HepG2 (cell line): Measurements from ENCODE around the gene MYL3. TPM values are rescaled to one million over a fixed set of nuclear protein-coding genes. Genes with fewer than 3 reads are reported as not detected.

Experiments used
- ATAC-seq: fragments of 200-7000 bp; cut with Tn5 transposase; 3 replicates; pipeline ENCODE4 v1.9.1; 2020; ENCODE audit warnings: mild to moderate bottlenecking, moderate library complexity
- Bru-seq: library from RNA; stranded (reverse); fragments of 400-500 nt; gene quantifications from one replicate; lab custom pipeline; 2021; lab: Mats Ljungman, UMichigan
- BruChase-seq, 2 experiments: library from RNA; stranded (reverse); fragments of 400-500 nt; gene quantifications; one replicate each; lab custom pipeline; 2021; lab: Mats Ljungman, UMichigan
- BruUV-seq: library from RNA; stranded (reverse); fragments of 400-500 nt; replicated peaks from 2 replicates; lab custom pipeline; 2021; lab: Mats Ljungman, UMichigan
- CTCF ChIA-PET: fragments of 300-600 bp; formaldehyde crosslinking; extraction: SDS; loops from one replicate; lab custom pipeline; 2021; ENCODE audit warnings: low total read pairs, inconsistent platforms, low intra/inter-chr PET ratio; lab: Yijun Ruan, JAX
- POLR2A ChIA-PET: fragments of 350-600 bp; sonication (Branson Sonifier 250); formaldehyde crosslinking; loops from one replicate; lab custom pipeline; 2020; ENCODE audit warnings: antibody characterized with exemption, inconsistent platforms; lab: Yijun Ruan, JAX
- DNase-seq: peaks from one replicate; pipeline ENCODE4 v3.0.0-alpha.2; 2015; ENCODE audit warnings: low spot score
- FAIRE-seq: peaks from 3 replicates; lab custom pipeline; 2011; peaks lifted over from hg19 to GRCh38; lab: Jason Lieb, UNC
- H2AFZ ChIP-seq: one replicate; pipeline ENCODE4 v1.6.1; 2011; ENCODE audit warnings: low read length, inconsistent platforms
- H3K27ac ChIP-seq: fragments of 300-600 bp; 3 replicates; pipeline ENCODE4 v1.8.0; 2011; ENCODE audit warnings: mixed run types, mild to moderate bottlenecking, mixed read lengths, low read length, inconsistent platforms; ENCODE audit not compliant: insufficient read depth; ENCODE audit errors: extremely low read length
- H3K27me3 ChIP-seq, 2 experiments: fragments of 200-600 bp in 1 of 2; 2 replicates in 1 of 2; 3 replicates in 1 of 2; pipeline versions ENCODE4 v1.6.0 to v1.8.0; 2011; ENCODE audit warnings: low read length in 2 of 2, mild to moderate bottlenecking in 2 of 2, moderate library complexity in 2 of 2, inconsistent platforms in 1 of 2; ENCODE audit not compliant: insufficient read depth in 2 of 2, control insufficient read depth in 1 of 2
- H3K36me3 ChIP-seq, 2 experiments: fragments of 200-600 bp in 1 of 2; replicated peaks in 1 of 2; 2 replicates in 1 of 2; 3 replicates in 1 of 2; pipeline versions ENCODE4 v1.5.1 to v1.8.0; 2011; ENCODE audit warnings: low read length in 2 of 2, inconsistent platforms in 1 of 2; ENCODE audit not compliant: insufficient read depth in 2 of 2, control insufficient read depth in 1 of 2
- H3K4me1 ChIP-seq: 2 replicates; pipeline ENCODE4 v1.5.1; 2012; ENCODE audit warnings: low read length, inconsistent platforms; ENCODE audit not compliant: insufficient read depth
- H3K4me2 ChIP-seq: 2 replicates; pipeline ENCODE4 v1.6.0; 2011; ENCODE audit warnings: low read depth, low read length, inconsistent platforms
- H3K4me3 ChIP-seq, 3 experiments: fragments of 200-600 bp in 1 of 3; sonication (generic), shearing (Covaris generic) in 1 of 3; replicated peaks in 1 of 3; 2 replicates each; pipeline ENCODE4 v1.5.1; 2011 to 2016; ENCODE audit warnings: low read length in 3 of 3, inconsistent platforms in 2 of 3, low read depth in 2 of 3, mild to moderate bottlenecking in 2 of 3, control low read depth in 1 of 3, mixed read lengths in 1 of 3; ENCODE audit not compliant: insufficient read depth in 1 of 3
- H3K79me2 ChIP-seq: one replicate; pipeline ENCODE4 v1.6.1; 2011; ENCODE audit warnings: low read length, inconsistent platforms; ENCODE audit not compliant: insufficient read depth
- H3K9ac ChIP-seq: 2 replicates; pipeline ENCODE4 v1.6.0; 2011; ENCODE audit warnings: mild to moderate bottlenecking, low read depth, low read length, inconsistent platforms; ENCODE audit not compliant: insufficient read depth
- H3K9me3 ChIP-seq: 2 replicates; pipeline ENCODE4 v1.5.1; 2012; ENCODE audit warnings: mild to moderate bottlenecking, low read length
- H4K20me1 ChIP-seq: 2 replicates; pipeline ENCODE4 v1.6.0; 2011; ENCODE audit warnings: inconsistent platforms, mild to moderate bottlenecking, low read length, moderate library complexity; ENCODE audit not compliant: insufficient read depth
- ELK4 ChIP-seq: sonication (generic); formaldehyde crosslinking; IDR thresholded peaks from 2 replicates; pipeline ENCODE4 v1.9.0; 2021; ENCODE audit warnings: missing genetic modification reagents, borderline replicate concordance
- GATA4 ChIP-seq: sonication (generic); IDR thresholded peaks from 2 replicates; pipeline ENCODE4 v1.6.1; 2016; ENCODE audit warnings: antibody characterized with exemption, low read depth, borderline replicate concordance
- GMEB2 ChIP-seq: IDR thresholded peaks from 2 replicates; pipeline ENCODE4 v1.6.1; 2016; ENCODE audit warnings: missing biosample characterization, missing genetic modification reagents, low read depth
- KAT8 ChIP-seq: IDR thresholded peaks from 2 replicates; pipeline ENCODE4 v1.6.1; 2016; ENCODE audit warnings: missing genetic modification reagents, missing compliant biosample characterization
- KLF6 ChIP-seq: IDR thresholded peaks from 2 replicates; pipeline ENCODE4 v1.8.0; 2016; ENCODE audit warnings: missing biosample characterization, missing genetic modification reagents
- NFE2 ChIP-seq: sonication (generic); formaldehyde crosslinking; IDR thresholded peaks from 2 replicates; pipeline ENCODE4 v1.4.0; 2020; ENCODE audit warnings: missing genetic modification reagents
- RELA ChIP-seq: sonication (generic); formaldehyde crosslinking; IDR thresholded peaks from 2 replicates; pipeline ENCODE4 v1.4.0; 2020; ENCODE audit warnings: missing genetic modification reagents
- TBL1XR1 ChIP-seq: fragments of 150-350 bp; IDR thresholded peaks from 2 replicates; pipeline ENCODE4 v1.6.1; 2014; ENCODE audit warnings: borderline replicate concordance, low read length; ENCODE audit not compliant: partially characterized antibody
- TCF12 ChIP-seq, 2 experiments: fragments of 450-650 bp in 1 of 2; sonication (generic) in 1 of 2; formaldehyde crosslinking in 1 of 2; IDR thresholded peaks; 2 replicates each; pipeline versions ENCODE4 v1.6.1 to v1.8.0; 2017 to 2022; ENCODE audit warnings: antibody characterized with exemption in 1 of 2, mild to moderate bottlenecking in 1 of 2, missing genetic modification reagents in 1 of 2, moderate library complexity in 1 of 2
- UBTF ChIP-seq: sonication (generic); formaldehyde crosslinking; IDR thresholded peaks from 2 replicates; pipeline ENCODE4 v1.4.0; 2020; ENCODE audit warnings: mild to moderate bottlenecking, missing genetic modification reagents
- XBP1 ChIP-seq: sonication (generic); formaldehyde crosslinking; IDR thresholded peaks from 2 replicates; pipeline ENCODE4 v1.5.0; 2020; ENCODE audit warnings: missing genetic modification reagents
- ZNF564 ChIP-seq: sonication (generic); formaldehyde crosslinking; IDR thresholded peaks from 2 replicates; pipeline ENCODE4 v1.8.1; 2023; ENCODE audit warnings: mild to moderate bottlenecking, missing genetic modification reagents
- ZNF770 ChIP-seq: sonication (generic); formaldehyde crosslinking; IDR thresholded peaks from 2 replicates; pipeline ENCODE4 v1.5.0; 2020; ENCODE audit warnings: mild to moderate bottlenecking, missing genetic modification reagents
- WGBS: methylation state at CpG from one replicate; pipeline ENCODE4 v1.1.6; 2017; ENCODE audit warnings: low lambda C conversion rate; 5-methylcytosine and 5-hydroxymethylcytosine counted together
- in situ Hi-C: cut with HindIII; loops from 2 replicates; pipeline ENCODE4 v1.10.0; 2017; ENCODE audit warnings: low pct_unique_long_range_greater_than_20kb; ENCODE audit not compliant: extremely low pct_ligation_motif_present
- intact Hi-C: fragments of 100-400 bp; cut with micrococcal nuclease; formaldehyde crosslinking; loops from one replicate; pipeline ENCODE4 v1.10.0; 2022; ENCODE audit not compliant: unreplicated experiment
- long read RNA-seq, 2 experiments: library from RNA in 1 of 2; library from polyadenylated mRNA in 1 of 2; stranded (forward) in 1 of 2; unstranded in 1 of 2; transcript quantifications; one replicate each; pipeline ENCODE4 v2.0.0, GENCODE V29; 2019 to 2022
- polyA minus RNA-seq, 3 experiments: library from RNA; depleted of rRNA, polyadenylated mRNA; stranded (reverse); fragments of >200 nt; gene quantifications; 2 replicates each; pipeline ENCODE4 v1.2.3, GENCODE V29; 2011; ENCODE audit warnings: low replicate concordance in 1 of 3
- polyA plus RNA-seq, 8 experiments: library from polyadenylated mRNA; depleted of rRNA in 3 of 8; stranded (reverse) in 7 of 8; unstranded in 1 of 8; fragments of >200 nt; fragmentation: Illumina TruSeq in 4 of 8; extraction: Trizol in 4 of 8; gene quantifications; 2 replicates each; pipeline versions ENCODE4 v1.2.1 to v1.2.3, GENCODE V29; 2011 to 2016; ENCODE audit warnings: low read depth in 4 of 8, missing spikeins in 1 of 8, mixed read lengths in 1 of 8; ENCODE audit not compliant: insufficient read depth in 1 of 8
- total RNA-seq, 5 experiments: library from RNA; depleted of rRNA; stranded (reverse); fragments of >200 nt; fragmentation: Illumina TruSeq; extraction: Trizol; gene quantifications; 2 replicates each; pipeline ENCODE4 v1.2.3, GENCODE V29; 2016; ENCODE audit warnings: low read depth in 1 of 5

Gene MYL3
- not detected in 2 replicates for total RNA-seq (2016; rRNA removed; fragmentation: Illumina TruSeq; extraction: Trizol)
- not detected in 2 replicates for total RNA-seq (2016; cell fraction: cytosol; rRNA removed; fragmentation: Illumina TruSeq; extraction: Trizol; ENCODE audit: low read depth)
- not detected in 2 replicates for total RNA-seq (2016; cell fraction: insoluble cytoplasmic fraction; rRNA removed; fragmentation: Illumina TruSeq; extraction: Trizol)
- not detected in 2 replicates for total RNA-seq (2016; cell fraction: membrane; rRNA removed; fragmentation: Illumina TruSeq; extraction: Trizol)
- not detected in 2 replicates for total RNA-seq (2016; cell fraction: nucleus; rRNA removed; fragmentation: Illumina TruSeq; extraction: Trizol)
- 0.13 TPM in 1 of 2 replicates, not detected in the other for polyA plus RNA-seq (2011; rRNA removed)
- 0.06 TPM in 1 of 2 replicates, not detected in the other for polyA plus RNA-seq (2011; cell fraction: cytosol; rRNA removed)
- polyA plus RNA-seq (2011; cell fraction: nucleus; rRNA removed), result not detected in 2 replicates
- not detected in 2 replicates for polyA plus RNA-seq (2012)
- not detected in 2 replicates for polyA plus RNA-seq (2016; cell fraction: cytosol; fragmentation: Illumina TruSeq; extraction: Trizol; ENCODE audit: low read depth)
- not detected in 2 replicates for polyA plus RNA-seq (2016; cell fraction: insoluble cytoplasmic fraction; fragmentation: Illumina TruSeq; extraction: Trizol; ENCODE audit: low read depth)
- polyA plus RNA-seq (2016; cell fraction: membrane; fragmentation: Illumina TruSeq; extraction: Trizol; ENCODE audit: low read depth), result not detected in 2 replicates
- not detected in 2 replicates for polyA plus RNA-seq (2016; cell fraction: nucleus; fragmentation: Illumina TruSeq; extraction: Trizol; ENCODE audit: insufficient read depth, low read depth)
- 0.16 TPM in 1 of 2 replicates, not detected in the other for polyA minus RNA-seq (2011; rRNA and poly(A)+ RNA removed; ENCODE audit: low replicate concordance)
- polyA minus RNA-seq (2011; cell fraction: cytosol; rRNA and poly(A)+ RNA removed), result not detected in 2 replicates
- polyA minus RNA-seq (2011; cell fraction: nucleus; rRNA and poly(A)+ RNA removed), result not detected in 2 replicates
- not detected for Bru-seq, nascent RNA
- BruChase-seq, experiment 1, labeled RNA remaining after a 6-hour chase, result not detected
- not detected for BruChase-seq, experiment 2, labeled RNA remaining after a 2-hour chase
- long read RNA-seq, experiment 1, result 0 reads
- long read RNA-seq, experiment 2, result 0 reads

- Histone ChIP-seq H3K36me3 (no peaks in the 10 kb centered on the region), H3K4me3 (no peak within 1 kb of the TSS), H3K79me2 (no peaks in the 10 kb centered on the region), H3K4me1 (peaks cover 43% of the 10 kb centered on the region), H3K4me2 (no peak within 1 kb of the TSS; the same call in 1 of the 2 replicates), H4K20me1 (no peaks in the 10 kb centered on the region), H3K27ac (no peak within 1 kb of the TSS), H3K9me3 (no peaks in the 10 kb centered on the region), H3K27me3 (peaks cover 0 to 3% of the 10 kb centered on the region in 2 experiments; a peak in 2 of 5 replicates), H3K9ac (no peak within 1 kb of the TSS), H2AFZ (no peak within 1 kb of the TSS)
- WGBS, result 43% methylated on average over 7 of the region's 7 CpGs
- no TSS peak for BruUV-seq
- POLR2A ChIA-PET, result no interaction called here
- intact Hi-C loops (no loop called here), in situ Hi-C loops (no loop called here)
- CTCF ChIA-PET, result no interaction called here
- ATAC-seq, result no peak
- no peak for DNase-seq
- FAIRE-seq, result no peak
- TF ChIP-seq RELA (no peak), NFE2 (CRISPR knock-in tag) (no peak), GATA4 (no peak), ELK4 (CRISPR knock-in tag) (no peak), TCF12 (IDR thresholded peaks at IDR 0.05) (no peak), TCF12 (CRISPR knock-in tag; IDR thresholded peaks at IDR 0.05) (no peak), ZNF564 (no peak), KLF6 (no peak), GMEB2 (CRISPR knock-in tag) (no peak), ZNF770 (CRISPR knock-in tag) (no peak), XBP1 (no peak), UBTF (CRISPR knock-in tag) (no peak), TBL1XR1 (no peak), KAT8 (CRISPR knock-in tag) (no peak)
Observed at GRCh38 chr3:46863261-46863782, at the start of gene MYL3. Gene MYL3 (minus strand): TSS chr3:46863444. CDS start chr3:46863390, 54 bp downstream.
